A549 (cell line): ENCODE results near the gene RHBDF2. TPM values are rescaled to one million over a fixed set of nuclear protein-coding genes. Genes with fewer than 3 reads are reported as not detected.

ENCODE experiments used
- ATAC-seq, 2 experiments: fragments of 200-7000 bp in 1 of 2; fragments of >200 bp in 1 of 2; cut with Nextera tagmentation in 1 of 2; cut with Tn5 transposase in 1 of 2; 3 replicates each; pipeline versions ENCODE4 v1.8.0 to v1.9.1; 2018 to 2020; ENCODE audit warnings: mild to moderate bottlenecking in 1 of 2, moderate library complexity in 1 of 2
- CTCF ChIA-PET: fragments of 300-600 bp; sonication (Branson Sonifier 250); formaldehyde crosslinking; extraction: SDS; loops from one replicate; lab custom pipeline; 2021; ENCODE audit warnings: antibody characterized with exemption, inconsistent platforms; lab: Yijun Ruan, JAX
- POLR2A ChIA-PET: fragments of 350-600 bp; formaldehyde crosslinking; extraction: SDS; loops from one replicate; lab custom pipeline; 2021; ENCODE audit warnings: antibody characterized with exemption, inconsistent platforms; lab: Yijun Ruan, JAX
- DNase-seq, 2 experiments: peaks; one replicate each; pipeline versions ENCODE4 v3.0.0 to v3.0.0-alpha.2; 2011 to 2016; ENCODE audit warnings: low read depth in 1 of 2, low spot score in 1 of 2
- FAIRE-seq: peaks from 2 replicates; lab custom pipeline; 2011; peaks lifted over from hg19 to GRCh38; lab: Jason Lieb, UNC
- H3K27ac ChIP-seq, 2 experiments: fragments of >200 bp; sonication (Bioruptor Twin); formaldehyde crosslinking; 3 replicates each; pipeline ENCODE4 v1.5.1; 2016 to 2017
- H3K4me1 ChIP-seq: fragments of >200 bp; sonication (Bioruptor Twin); formaldehyde crosslinking; 3 replicates; pipeline ENCODE4 v1.6.1; 2016
- H3K4me2 ChIP-seq: fragments of >200 bp; sonication (Bioruptor Twin); formaldehyde crosslinking; 3 replicates; pipeline ENCODE4 v1.6.1; 2016
- H3K4me3 ChIP-seq: fragments of >200 bp; sonication (Bioruptor Twin); formaldehyde crosslinking; 3 replicates; pipeline ENCODE4 v1.5.1; 2016
- H3K9me3 ChIP-seq: fragments of >200 bp; sonication (Bioruptor Twin); formaldehyde crosslinking; 3 replicates; pipeline ENCODE4 v1.6.1; 2016
- BHLHE40 ChIP-seq: IDR thresholded peaks from 2 replicates; pipeline ENCODE4 v1.6.1; 2012; ENCODE audit warnings: low read depth, low read length, inconsistent platforms
- EP300 ChIP-seq, 2 experiments: fragments of >200 bp; sonication (Bioruptor Twin); formaldehyde crosslinking; IDR thresholded peaks; 2 replicates in 1 of 2; 3 replicates in 1 of 2; pipeline ENCODE4 v1.6.1; 2016 to 2017
- ESRRA ChIP-seq: fragments of 150-350 bp; IDR thresholded peaks from 2 replicates; pipeline ENCODE4 v1.6.1; 2014; ENCODE audit warnings: mild to moderate bottlenecking, low read length, borderline replicate concordance
- FOSB ChIP-seq: fragments of 250-450 bp; sonication (Bioruptor Pico); IDR thresholded peaks from 2 replicates; pipeline ENCODE4 v1.5.0; 2020; ENCODE audit warnings: mild to moderate bottlenecking, moderate library complexity
- FOXS1 ChIP-seq: fragments of 250-450 bp; sonication (Bioruptor Pico); IDR thresholded peaks from 2 replicates; pipeline ENCODE4 v1.5.0; 2020; ENCODE audit warnings: mild to moderate bottlenecking, moderate library complexity
- HDAC2 ChIP-seq: fragments of 200-600 bp; sonication (generic); IDR thresholded peaks from 2 replicates; pipeline ENCODE4 v1.6.1; 2016
- HOXB13 ChIP-seq: fragments of 250-450 bp; sonication (Bioruptor Pico); IDR thresholded peaks from 2 replicates; pipeline ENCODE4 v1.5.0; 2020; ENCODE audit warnings: low read depth, mild to moderate bottlenecking, moderate library complexity
- MYC ChIP-seq: IDR thresholded peaks from 2 replicates; pipeline ENCODE4 v1.6.1; 2012; ENCODE audit warnings: mild to moderate bottlenecking, inconsistent platforms, low read length, improper control_type of control experiment, borderline replicate concordance
- RFX5 ChIP-seq: fragments of 450-650 bp; IDR thresholded peaks from 2 replicates; pipeline ENCODE4 v1.7.1; 2014; ENCODE audit warnings: antibody characterized with exemption, mild to moderate bottlenecking, moderate library complexity
- RNF2 ChIP-seq: fragments of 200-600 bp; sonication (generic); IDR thresholded peaks from 2 replicates; pipeline ENCODE4 v1.6.1; 2016; ENCODE audit warnings: low read depth, mild to moderate bottlenecking, antibody characterized with exemption, moderate library complexity, borderline replicate concordance
- ZFP36 ChIP-seq: fragments of 450-650 bp; IDR thresholded peaks from 2 replicates; pipeline ENCODE4 v1.6.1; 2014; ENCODE audit warnings: borderline replicate concordance; ENCODE audit not compliant: partially characterized antibody
- ZSCAN20 ChIP-seq: fragments of 250-450 bp; sonication (Bioruptor Pico); IDR thresholded peaks from 2 replicates; pipeline ENCODE4 v1.8.0; 2022; ENCODE audit warnings: mild to moderate bottlenecking, moderate library complexity
- WGBS: methylation state at CpG from one replicate; pipeline ENCODE4 v1.1.6; 2017; ENCODE audit errors: missing lambda C conversion rate; 5-methylcytosine and 5-hydroxymethylcytosine counted together
- polyA plus RNA-seq, 4 experiments: library from polyadenylated mRNA; depleted of rRNA in 3 of 4; stranded (reverse); fragments of >200 nt; fragmentation: RNase III in 1 of 4; extraction: RNeasy Plus Mini Kit Qiagen cat#74134 plus additional on column Dnase treatment in 1 of 4; gene quantifications; 2 replicates in 3 of 4; 3 replicates in 1 of 4; pipeline ENCODE4 v1.2.3, GENCODE V29; 2011 to 2017
- TF ChIP-seq, protein P1 (sequence below): IDR thresholded peaks from 2 replicates; pipeline ENCODE4 v1.6.1; 2012
- TF ChIP-seq, protein P2 (sequence below): fragments of >200 bp; sonication (Bioruptor Twin); formaldehyde crosslinking; IDR thresholded peaks from 3 replicates; pipeline ENCODE4 v1.6.1; 2016
- TF ChIP-seq, protein P3 (sequence below): fragments of 200-600 bp; sonication (generic); IDR thresholded peaks from 2 replicates; pipeline ENCODE4 v1.6.1; 2016; ENCODE audit warnings: antibody characterized with exemption, mild to moderate bottlenecking, moderate library complexity
- TF ChIP-seq, protein P4 (sequence below): IDR thresholded peaks from 2 replicates; pipeline ENCODE4 v1.6.1; 2012
- TF ChIP-seq, protein P5 (sequence below): IDR thresholded peaks from 2 replicates; pipeline ENCODE4 v1.6.1; 2012; ENCODE audit warnings: low read depth, borderline replicate concordance
- TF ChIP-seq, protein P6 (sequence below): fragments of >200 bp; sonication (Bioruptor Twin); formaldehyde crosslinking; IDR thresholded peaks from 3 replicates; pipeline ENCODE4 v1.5.1; 2016

Gene RHBDF2
- polyA plus RNA-seq, 2 of the 4 experiments (the other 2 are of a cell fraction): 14.0 to 42.9 TPM

DNA sequence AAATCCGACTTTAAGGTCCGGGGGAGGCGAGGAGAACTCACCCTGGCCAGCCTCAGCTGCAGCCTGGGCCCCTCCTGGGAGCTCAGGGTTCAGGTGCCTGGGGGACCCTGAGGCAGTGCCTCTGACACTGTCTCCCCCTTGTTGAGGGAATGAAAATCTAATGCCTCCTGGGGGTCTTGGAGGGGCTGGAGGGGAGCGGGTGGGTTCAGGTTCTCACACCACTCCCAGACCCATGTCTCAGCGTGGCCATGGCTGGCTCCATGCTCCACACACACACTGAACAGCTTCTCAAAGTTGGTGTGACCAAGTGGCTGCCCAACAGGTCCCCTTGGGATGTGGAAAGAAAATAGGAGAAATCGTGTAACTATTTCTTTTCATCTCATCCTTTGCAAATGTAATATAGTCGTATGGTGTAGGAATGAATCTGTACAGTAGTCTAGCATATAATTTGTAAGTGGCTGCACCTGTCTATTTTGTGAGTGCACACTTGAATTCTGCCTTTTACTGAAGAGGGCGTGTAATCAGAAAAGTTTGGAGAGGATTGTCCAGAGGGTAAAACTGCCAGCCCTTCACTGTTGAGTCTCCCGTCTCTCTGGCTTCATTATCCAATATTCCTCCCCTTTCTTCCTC is 37.8 kb upstream of the RHBDF2 start:
- POLR2A ChIA-PET: interaction anchor here (2.0 kb wide), 1 partner anchor 18 kb away, joined by 21 read pairs; no protein-coding TSS in a partner anchor
- no peak for TF ChIP-seq ZFP36
- TF ChIP-seq EP300 (IDR thresholded peaks at IDR 0.05): no peak
- TF ChIP-seq, protein P1, sequence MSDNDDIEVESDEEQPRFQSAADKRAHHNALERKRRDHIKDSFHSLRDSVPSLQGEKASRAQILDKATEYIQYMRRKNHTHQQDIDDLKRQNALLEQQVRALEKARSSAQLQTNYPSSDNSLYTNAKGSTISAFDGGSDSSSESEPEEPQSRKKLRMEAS: no peak
- TF ChIP-seq, protein P2, sequence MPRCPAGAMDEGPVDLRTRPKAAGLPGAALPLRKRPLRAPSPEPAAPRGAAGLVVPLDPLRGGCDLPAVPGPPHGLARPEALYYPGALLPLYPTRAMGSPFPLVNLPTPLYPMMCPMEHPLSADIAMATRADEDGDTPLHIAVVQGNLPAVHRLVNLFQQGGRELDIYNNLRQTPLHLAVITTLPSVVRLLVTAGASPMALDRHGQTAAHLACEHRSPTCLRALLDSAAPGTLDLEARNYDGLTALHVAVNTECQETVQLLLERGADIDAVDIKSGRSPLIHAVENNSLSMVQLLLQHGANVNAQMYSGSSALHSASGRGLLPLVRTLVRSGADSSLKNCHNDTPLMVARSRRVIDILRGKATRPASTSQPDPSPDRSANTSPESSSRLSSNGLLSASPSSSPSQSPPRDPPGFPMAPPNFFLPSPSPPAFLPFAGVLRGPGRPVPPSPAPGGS: no peak
- TF ChIP-seq, protein P3, sequence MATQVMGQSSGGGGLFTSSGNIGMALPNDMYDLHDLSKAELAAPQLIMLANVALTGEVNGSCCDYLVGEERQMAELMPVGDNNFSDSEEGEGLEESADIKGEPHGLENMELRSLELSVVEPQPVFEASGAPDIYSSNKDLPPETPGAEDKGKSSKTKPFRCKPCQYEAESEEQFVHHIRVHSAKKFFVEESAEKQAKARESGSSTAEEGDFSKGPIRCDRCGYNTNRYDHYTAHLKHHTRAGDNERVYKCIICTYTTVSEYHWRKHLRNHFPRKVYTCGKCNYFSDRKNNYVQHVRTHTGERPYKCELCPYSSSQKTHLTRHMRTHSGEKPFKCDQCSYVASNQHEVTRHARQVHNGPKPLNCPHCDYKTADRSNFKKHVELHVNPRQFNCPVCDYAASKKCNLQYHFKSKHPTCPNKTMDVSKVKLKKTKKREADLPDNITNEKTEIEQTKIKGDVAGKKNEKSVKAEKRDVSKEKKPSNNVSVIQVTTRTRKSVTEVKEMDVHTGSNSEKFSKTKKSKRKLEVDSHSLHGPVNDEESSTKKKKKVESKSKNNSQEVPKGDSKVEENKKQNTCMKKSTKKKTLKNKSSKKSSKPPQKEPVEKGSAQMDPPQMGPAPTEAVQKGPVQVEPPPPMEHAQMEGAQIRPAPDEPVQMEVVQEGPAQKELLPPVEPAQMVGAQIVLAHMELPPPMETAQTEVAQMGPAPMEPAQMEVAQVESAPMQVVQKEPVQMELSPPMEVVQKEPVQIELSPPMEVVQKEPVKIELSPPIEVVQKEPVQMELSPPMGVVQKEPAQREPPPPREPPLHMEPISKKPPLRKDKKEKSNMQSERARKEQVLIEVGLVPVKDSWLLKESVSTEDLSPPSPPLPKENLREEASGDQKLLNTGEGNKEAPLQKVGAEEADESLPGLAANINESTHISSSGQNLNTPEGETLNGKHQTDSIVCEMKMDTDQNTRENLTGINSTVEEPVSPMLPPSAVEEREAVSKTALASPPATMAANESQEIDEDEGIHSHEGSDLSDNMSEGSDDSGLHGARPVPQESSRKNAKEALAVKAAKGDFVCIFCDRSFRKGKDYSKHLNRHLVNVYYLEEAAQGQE: no peak
- no peak for TF ChIP-seq BHLHE40
- TF ChIP-seq MYC: no peak
- TF ChIP-seq ESRRA: no peak
- TF ChIP-seq, protein P4, sequence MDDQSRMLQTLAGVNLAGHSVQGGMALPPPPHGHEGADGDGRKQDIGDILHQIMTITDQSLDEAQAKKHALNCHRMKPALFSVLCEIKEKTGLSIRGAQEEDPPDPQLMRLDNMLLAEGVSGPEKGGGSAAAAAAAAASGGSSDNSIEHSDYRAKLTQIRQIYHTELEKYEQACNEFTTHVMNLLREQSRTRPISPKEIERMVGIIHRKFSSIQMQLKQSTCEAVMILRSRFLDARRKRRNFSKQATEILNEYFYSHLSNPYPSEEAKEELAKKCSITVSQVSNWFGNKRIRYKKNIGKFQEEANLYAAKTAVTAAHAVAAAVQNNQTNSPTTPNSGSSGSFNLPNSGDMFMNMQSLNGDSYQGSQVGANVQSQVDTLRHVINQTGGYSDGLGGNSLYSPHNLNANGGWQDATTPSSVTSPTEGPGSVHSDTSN: no peak
- TF ChIP-seq, protein P5, sequence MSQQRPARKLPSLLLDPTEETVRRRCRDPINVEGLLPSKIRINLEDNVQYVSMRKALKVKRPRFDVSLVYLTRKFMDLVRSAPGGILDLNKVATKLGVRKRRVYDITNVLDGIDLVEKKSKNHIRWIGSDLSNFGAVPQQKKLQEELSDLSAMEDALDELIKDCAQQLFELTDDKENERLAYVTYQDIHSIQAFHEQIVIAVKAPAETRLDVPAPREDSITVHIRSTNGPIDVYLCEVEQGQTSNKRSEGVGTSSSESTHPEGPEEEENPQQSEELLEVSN: no peak
- TF ChIP-seq HOXB13 (CRISPR knock-in tag): no peak
- no peak for TF ChIP-seq FOSB (CRISPR knock-in tag)
- no peak for TF ChIP-seq ZSCAN20
- TF ChIP-seq HDAC2: no peak
- TF ChIP-seq RNF2: no peak
- TF ChIP-seq RFX5: no peak
- TF ChIP-seq, protein P6, sequence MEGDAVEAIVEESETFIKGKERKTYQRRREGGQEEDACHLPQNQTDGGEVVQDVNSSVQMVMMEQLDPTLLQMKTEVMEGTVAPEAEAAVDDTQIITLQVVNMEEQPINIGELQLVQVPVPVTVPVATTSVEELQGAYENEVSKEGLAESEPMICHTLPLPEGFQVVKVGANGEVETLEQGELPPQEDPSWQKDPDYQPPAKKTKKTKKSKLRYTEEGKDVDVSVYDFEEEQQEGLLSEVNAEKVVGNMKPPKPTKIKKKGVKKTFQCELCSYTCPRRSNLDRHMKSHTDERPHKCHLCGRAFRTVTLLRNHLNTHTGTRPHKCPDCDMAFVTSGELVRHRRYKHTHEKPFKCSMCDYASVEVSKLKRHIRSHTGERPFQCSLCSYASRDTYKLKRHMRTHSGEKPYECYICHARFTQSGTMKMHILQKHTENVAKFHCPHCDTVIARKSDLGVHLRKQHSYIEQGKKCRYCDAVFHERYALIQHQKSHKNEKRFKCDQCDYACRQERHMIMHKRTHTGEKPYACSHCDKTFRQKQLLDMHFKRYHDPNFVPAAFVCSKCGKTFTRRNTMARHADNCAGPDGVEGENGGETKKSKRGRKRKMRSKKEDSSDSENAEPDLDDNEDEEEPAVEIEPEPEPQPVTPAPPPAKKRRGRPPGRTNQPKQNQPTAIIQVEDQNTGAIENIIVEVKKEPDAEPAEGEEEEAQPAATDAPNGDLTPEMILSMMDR: no peak
- no peak for TF ChIP-seq FOXS1 (CRISPR knock-in tag)
- TF ChIP-seq, all 56 proteins: peak for 0
- WGBS: 88% methylated on average over 9 of the region's 9 CpGs
- ATAC-seq: no peak
- Histone ChIP-seq H3K4me3 (no peak overlapping the region), H3K27ac (no peak overlapping the region), H3K4me2 (no peak overlapping the region), H3K9me3 (no peaks in the 10 kb centered on the region), H3K4me1 (peaks cover 13% of the 10 kb centered on the region)
- CTCF ChIA-PET: interaction anchor here (0.5 to 17.7 kb wide), 10 partner anchors 11 to 517 kb away, joined by 3 to 362 read pairs (median 6); no protein-coding TSS in a partner anchor
- no peak for FAIRE-seq
- no peak for DNase-seq
